HEK293 (cell line): ENCODE results near the gene TMEM181.
A peak's percentile ranks its signal among the peaks of the same experiment; 100 is the strongest.
"Not testable (repeated sequence)": the region's sequence is repeated elsewhere in the genome, so short reads cannot be mapped to it uniquely, and the experiment has no call there.

Source experiments
- CTCF ChIA-PET: fragments of 350-600 bp; formaldehyde crosslinking; extraction: SDS; loops from one replicate; lab custom pipeline; 2021; ENCODE audit warnings: antibody characterized with exemption; lab: Yijun Ruan, JAX
- POLR2A ChIA-PET: fragments of 300-600 bp; formaldehyde crosslinking; extraction: SDS; loops from one replicate; lab custom pipeline; 2020; ENCODE audit warnings: antibody characterized with exemption, inconsistent platforms; lab: Yijun Ruan, JAX
- H3K27ac ChIP-seq: fragments of 200-500 bp; sonication (Bioruptor generic); 2 replicates; pipeline ENCODE4 v1.5.1; 2014; ENCODE audit warnings: low read depth, low read length, control low read depth, inconsistent platforms; ENCODE audit errors: extremely low read depth
- H3K36me3 ChIP-seq, 2 experiments: fragments of 200-500 bp in 1 of 2; sonication (Bioruptor generic) in 1 of 2; 1 replicate in 1 of 2; 2 replicates in 1 of 2; pipeline ENCODE4 v1.5.1; 2014 to 2017; ENCODE audit warnings: inconsistent platforms in 2 of 2, low read length in 2 of 2; ENCODE audit not compliant: control insufficient read depth in 2 of 2, insufficient read depth in 1 of 2
- H3K4me1 ChIP-seq: fragments of 200-500 bp; sonication (Bioruptor generic); 2 replicates; pipeline ENCODE4 v1.5.1; 2014; ENCODE audit warnings: mild to moderate bottlenecking, low read length, inconsistent platforms; ENCODE audit not compliant: control insufficient read depth, insufficient read depth
- H3K4me3 ChIP-seq: 2 replicates; pipeline ENCODE4 v1.5.1; 2011; ENCODE audit warnings: low read depth, mild to moderate bottlenecking, control low read depth, low read length, moderate library complexity
- H3K9me3 ChIP-seq: fragments of 200-500 bp; sonication (Bioruptor generic); 2 replicates; pipeline ENCODE4 v1.5.1; 2014; ENCODE audit warnings: low read depth, low read length, inconsistent platforms; ENCODE audit not compliant: control insufficient read depth, insufficient read depth
- KLF16 ChIP-seq: fragments of 450-650 bp; formaldehyde crosslinking; IDR thresholded peaks from 2 replicates; pipeline ENCODE4 v1.5.1; 2017; ENCODE audit warnings: missing biosample characterization, missing genetic modification characterization
- OVOL3 ChIP-seq: fragments of 450-650 bp; formaldehyde crosslinking; IDR thresholded peaks from 2 replicates; pipeline ENCODE4 v1.5.1; 2016; ENCODE audit warnings: missing biosample characterization, missing genetic modification characterization
- ZNF146 ChIP-seq: fragments of 450-650 bp; formaldehyde crosslinking; IDR thresholded peaks from 2 replicates; pipeline ENCODE4 v1.5.1; 2016; ENCODE audit warnings: missing biosample characterization, missing genetic modification characterization
- ZNF426 ChIP-seq: fragments of 450-650 bp; formaldehyde crosslinking; IDR thresholded peaks from 2 replicates; pipeline ENCODE4 v1.5.1; 2017; ENCODE audit warnings: missing biosample characterization, missing genetic modification characterization, mild to moderate bottlenecking, inconsistent platforms, moderate library complexity
- ZNF521 ChIP-seq: fragments of 450-650 bp; formaldehyde crosslinking; IDR thresholded peaks from 2 replicates; pipeline ENCODE4 v1.5.1; 2017; ENCODE audit warnings: missing biosample characterization, mild to moderate bottlenecking, missing genetic modification characterization
- ZNF544 ChIP-seq: fragments of 450-650 bp; formaldehyde crosslinking; IDR thresholded peaks from 2 replicates; pipeline ENCODE4 v1.5.0; 2017; ENCODE audit warnings: missing biosample characterization, missing genetic modification characterization
- ZNF658 ChIP-seq: fragments of 450-650 bp; formaldehyde crosslinking; IDR thresholded peaks from 2 replicates; pipeline ENCODE4; 2016; ENCODE audit warnings: missing biosample characterization, missing genetic modification characterization
- ZNF747 ChIP-seq: fragments of 450-650 bp; formaldehyde crosslinking; IDR thresholded peaks from 2 replicates; pipeline ENCODE4 v1.5.1; 2016; ENCODE audit warnings: missing biosample characterization, missing genetic modification characterization
- ZNF777 ChIP-seq: fragments of 450-650 bp; formaldehyde crosslinking; IDR thresholded peaks from 2 replicates; pipeline ENCODE4 v1.5.1; 2017; ENCODE audit warnings: missing biosample characterization, missing genetic modification characterization, borderline replicate concordance
- ZSCAN4 ChIP-seq: fragments of 450-650 bp; formaldehyde crosslinking; IDR thresholded peaks from 2 replicates; pipeline ENCODE4 v1.5.1; 2017; ENCODE audit warnings: missing biosample characterization, missing genetic modification characterization
- TF ChIP-seq, protein P1 (sequence below): fragments of 450-650 bp; IDR thresholded peaks from 2 replicates; pipeline ENCODE4 v1.5.1; 2018; ENCODE audit warnings: missing biosample characterization, mild to moderate bottlenecking, missing genetic modification characterization
- TF ChIP-seq, protein P2 (sequence below): fragments of 450-650 bp; formaldehyde crosslinking; IDR thresholded peaks from 2 replicates; pipeline ENCODE4 v1.5.1; 2016; ENCODE audit warnings: missing biosample characterization, missing genetic modification characterization
- TF ChIP-seq, protein P3 (sequence below): fragments of 450-650 bp; formaldehyde crosslinking; IDR thresholded peaks from 2 replicates; pipeline ENCODE4 v1.5.1; 2016; ENCODE audit warnings: missing biosample characterization, missing genetic modification characterization
- TF ChIP-seq, protein P4 (sequence below): fragments of 450-650 bp; formaldehyde crosslinking; IDR thresholded peaks from 2 replicates; pipeline ENCODE4 v1.5.1; 2017; ENCODE audit warnings: missing biosample characterization, missing genetic modification characterization

Gene TMEM181

GRCh38 chr6:158677094-158677493 is 117.2 kb downstream of the TMEM181 start:
- H3K4me1 ChIP-seq, H3K27ac ChIP-seq, POLR2A ChIA-PET, H3K4me3 ChIP-seq, H3K36me3 ChIP-seq, H3K9me3 ChIP-seq: not testable (repeated sequence)
- peak; percentile 96 for TF ChIP-seq ZNF146 (tag by site-specific recombination)
- CTCF ChIA-PET, result interaction anchor here (0.6 kb wide), 1 partner anchor 561 kb away, joined by 5 read pairs; no protein-coding TSS in a partner anchor

GRCh38 chr6:158677906-158678578 is 118.2 kb downstream of the TMEM181 start:
- Histone ChIP-seq H3K9me3 (no peaks in the 10 kb centered on the region), H3K4me1 (no peaks in the 10 kb centered on the region), H3K4me3 (no peak overlapping the region), H3K27ac (no peak overlapping the region), H3K36me3 (no peaks in the 10 kb centered on the region)
- POLR2A ChIA-PET, result interaction anchor here (0.7 kb wide), 1 partner anchor 37 kb away, joined by 8 read pairs; no protein-coding TSS in a partner anchor
- CTCF ChIA-PET, result no interaction called here
- no peak for TF ChIP-seq ZNF426 (tag by site-specific recombination)
- TF ChIP-seq, protein P1, sequence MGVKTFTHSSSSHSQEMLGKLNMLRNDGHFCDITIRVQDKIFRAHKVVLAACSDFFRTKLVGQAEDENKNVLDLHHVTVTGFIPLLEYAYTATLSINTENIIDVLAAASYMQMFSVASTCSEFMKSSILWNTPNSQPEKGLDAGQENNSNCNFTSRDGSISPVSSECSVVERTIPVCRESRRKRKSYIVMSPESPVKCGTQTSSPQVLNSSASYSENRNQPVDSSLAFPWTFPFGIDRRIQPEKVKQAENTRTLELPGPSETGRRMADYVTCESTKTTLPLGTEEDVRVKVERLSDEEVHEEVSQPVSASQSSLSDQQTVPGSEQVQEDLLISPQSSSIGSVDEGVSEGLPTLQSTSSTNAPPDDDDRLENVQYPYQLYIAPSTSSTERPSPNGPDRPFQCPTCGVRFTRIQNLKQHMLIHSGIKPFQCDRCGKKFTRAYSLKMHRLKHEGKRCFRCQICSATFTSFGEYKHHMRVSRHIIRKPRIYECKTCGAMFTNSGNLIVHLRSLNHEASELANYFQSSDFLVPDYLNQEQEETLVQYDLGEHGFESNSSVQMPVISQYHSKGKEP (tag by site-specific recombination), result peak; percentile 29; the same call in 1 of the 2 replicates

DNA sequence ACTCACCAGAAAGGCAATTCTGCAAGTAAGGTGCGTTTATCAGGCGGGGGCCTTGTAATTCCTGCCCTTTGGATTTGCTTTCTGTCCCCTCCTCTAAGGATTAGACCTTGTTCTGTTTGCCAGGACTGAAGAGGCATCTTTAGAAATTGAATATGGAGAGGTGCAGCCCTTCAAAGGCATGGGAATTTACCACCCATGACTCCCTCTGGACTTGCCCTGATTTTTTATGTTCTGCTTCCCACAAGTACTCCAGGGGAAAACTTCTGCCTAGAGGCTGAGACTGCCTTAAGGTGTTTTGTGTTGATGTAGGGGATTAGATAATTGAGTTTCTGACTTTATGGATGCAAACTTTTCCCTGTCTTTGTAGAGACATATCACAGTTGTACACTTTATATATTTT is 120.1 kb downstream of the TMEM181 start:
- TF ChIP-seq ZNF658 (no peak), KLF16 (tag by site-specific recombination) (no peak), ZNF521 (tag by site-specific recombination) (no peak), ZNF777 (tag by site-specific recombination) (no peak), ZNF747 (no peak)
- TF ChIP-seq, protein P2, sequence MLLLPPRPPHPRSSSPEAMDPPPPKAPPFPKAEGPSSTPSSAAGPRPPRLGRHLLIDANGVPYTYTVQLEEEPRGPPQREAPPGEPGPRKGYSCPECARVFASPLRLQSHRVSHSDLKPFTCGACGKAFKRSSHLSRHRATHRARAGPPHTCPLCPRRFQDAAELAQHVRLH (tag by site-specific recombination), result no peak
- TF ChIP-seq, protein P3, sequence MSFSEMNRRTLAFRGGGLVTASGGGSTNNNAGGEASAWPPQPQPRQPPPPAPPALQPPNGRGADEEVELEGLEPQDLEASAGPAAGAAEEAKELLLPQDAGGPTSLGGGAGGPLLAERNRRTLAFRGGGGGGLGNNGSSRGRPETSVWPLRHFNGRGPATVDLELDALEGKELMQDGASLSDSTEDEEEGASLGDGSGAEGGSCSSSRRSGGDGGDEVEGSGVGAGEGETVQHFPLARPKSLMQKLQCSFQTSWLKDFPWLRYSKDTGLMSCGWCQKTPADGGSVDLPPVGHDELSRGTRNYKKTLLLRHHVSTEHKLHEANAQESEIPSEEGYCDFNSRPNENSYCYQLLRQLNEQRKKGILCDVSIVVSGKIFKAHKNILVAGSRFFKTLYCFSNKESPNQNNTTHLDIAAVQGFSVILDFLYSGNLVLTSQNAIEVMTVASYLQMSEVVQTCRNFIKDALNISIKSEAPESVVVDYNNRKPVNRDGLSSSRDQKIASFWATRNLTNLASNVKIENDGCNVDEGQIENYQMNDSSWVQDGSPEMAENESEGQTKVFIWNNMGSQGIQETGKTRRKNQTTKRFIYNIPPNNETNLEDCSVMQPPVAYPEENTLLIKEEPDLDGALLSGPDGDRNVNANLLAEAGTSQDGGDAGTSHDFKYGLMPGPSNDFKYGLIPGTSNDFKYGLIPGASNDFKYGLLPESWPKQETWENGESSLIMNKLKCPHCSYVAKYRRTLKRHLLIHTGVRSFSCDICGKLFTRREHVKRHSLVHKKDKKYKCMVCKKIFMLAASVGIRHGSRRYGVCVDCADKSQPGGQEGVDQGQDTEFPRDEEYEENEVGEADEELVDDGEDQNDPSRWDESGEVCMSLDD (tag by site-specific recombination), result no peak
- Histone ChIP-seq H3K27ac (no peak overlapping the region), H3K36me3 (no peaks in the 10 kb centered on the region), H3K9me3 (no peaks in the 10 kb centered on the region), H3K4me3 (no peak overlapping the region), H3K4me1 (no peaks in the 10 kb centered on the region)
- ChIA-PET CTCF (interaction anchor here (0.6 to 1.6 kb wide), 6 partner anchors 10 to 459 kb away, joined by 3 to 5 read pairs (median 3); no protein-coding TSS in a partner anchor), POLR2A (interaction anchor here (0.6 kb wide), 1 partner anchor 37 kb away, joined by 8 read pairs; no protein-coding TSS in a partner anchor)

DNA sequence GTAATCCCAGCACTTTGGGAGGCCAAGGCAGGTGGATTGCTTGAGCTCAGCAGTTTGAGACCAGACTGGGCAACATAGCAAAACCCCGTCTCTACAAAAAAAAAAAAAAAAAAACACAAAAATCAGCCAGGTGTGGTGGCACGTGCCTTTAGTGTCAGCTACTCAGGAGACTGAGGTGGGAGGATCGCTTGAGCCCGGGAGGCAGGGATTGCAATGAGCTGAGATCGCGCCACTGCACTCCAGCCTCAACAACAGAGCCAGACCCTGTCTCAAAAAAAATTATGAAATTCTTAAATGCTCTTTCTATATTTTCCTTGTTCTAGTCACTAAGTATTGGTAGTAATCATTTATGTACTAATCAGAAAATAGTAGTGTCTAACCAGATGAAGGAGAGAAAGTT is 120.6 kb downstream of the TMEM181 start:
- H3K36me3 ChIP-seq, result no peaks in the 10 kb centered on the region
- H3K4me3 ChIP-seq, result no peak overlapping the region
- no peaks in the 10 kb centered on the region for H3K4me1 ChIP-seq
- no peak overlapping the region for H3K27ac ChIP-seq
- H3K9me3 ChIP-seq, result no peaks in the 10 kb centered on the region
- CTCF ChIA-PET, result interaction anchor here (0.6 to 1.6 kb wide), 3 partner anchors 11 to 460 kb away, joined by 3 to 5 read pairs (median 3); no protein-coding TSS in a partner anchor
- POLR2A ChIA-PET, result interaction anchor here (0.6 kb wide), 1 partner anchor 38 kb away, joined by 8 read pairs; no protein-coding TSS in a partner anchor
- TF ChIP-seq, protein P1 (tag by site-specific recombination), result no peak
- TF ChIP-seq OVOL3 (no peak), ZSCAN4 (tag by site-specific recombination) (no peak), ZNF544 (tag by site-specific recombination) (no peak)
- TF ChIP-seq, protein P4, sequence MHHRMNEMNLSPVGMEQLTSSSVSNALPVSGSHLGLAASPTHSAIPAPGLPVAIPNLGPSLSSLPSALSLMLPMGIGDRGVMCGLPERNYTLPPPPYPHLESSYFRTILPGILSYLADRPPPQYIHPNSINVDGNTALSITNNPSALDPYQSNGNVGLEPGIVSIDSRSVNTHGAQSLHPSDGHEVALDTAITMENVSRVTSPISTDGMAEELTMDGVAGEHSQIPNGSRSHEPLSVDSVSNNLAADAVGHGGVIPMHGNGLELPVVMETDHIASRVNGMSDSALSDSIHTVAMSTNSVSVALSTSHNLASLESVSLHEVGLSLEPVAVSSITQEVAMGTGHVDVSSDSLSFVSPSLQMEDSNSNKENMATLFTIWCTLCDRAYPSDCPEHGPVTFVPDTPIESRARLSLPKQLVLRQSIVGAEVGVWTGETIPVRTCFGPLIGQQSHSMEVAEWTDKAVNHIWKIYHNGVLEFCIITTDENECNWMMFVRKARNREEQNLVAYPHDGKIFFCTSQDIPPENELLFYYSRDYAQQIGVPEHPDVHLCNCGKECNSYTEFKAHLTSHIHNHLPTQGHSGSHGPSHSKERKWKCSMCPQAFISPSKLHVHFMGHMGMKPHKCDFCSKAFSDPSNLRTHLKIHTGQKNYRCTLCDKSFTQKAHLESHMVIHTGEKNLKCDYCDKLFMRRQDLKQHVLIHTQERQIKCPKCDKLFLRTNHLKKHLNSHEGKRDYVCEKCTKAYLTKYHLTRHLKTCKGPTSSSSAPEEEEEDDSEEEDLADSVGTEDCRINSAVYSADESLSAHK, result no peak
